Bronchial epithelial cell (primary cell): ENCODE results near the gene ARCN1. TPM values are rescaled to one million over a fixed set of nuclear protein-coding genes. Genes with fewer than 3 reads are reported as not detected.
"Not testable (repeated sequence)": the region's sequence is repeated elsewhere in the genome, so short reads cannot be mapped to it uniquely, and the experiment has no call there.

Experiments
- DNase-seq: peaks from one replicate; pipeline ENCODE4 v3.0.0-alpha.2; 2010; ENCODE audit warnings: low read depth
- FAIRE-seq: peaks from 2 replicates; lab custom pipeline; 2011; peaks lifted over from hg19 to GRCh38; lab: Jason Lieb, UNC
- H3K27me3 ChIP-seq: 2 replicates; pipeline ENCODE4 v1.5.1; 2011; ENCODE audit warnings: low read length; ENCODE audit not compliant: control insufficient read depth, insufficient read depth
- H3K36me3 ChIP-seq: 2 replicates; pipeline ENCODE4 v1.5.1; 2011; ENCODE audit warnings: low read length; ENCODE audit not compliant: control insufficient read depth, insufficient read depth
- H3K4me3 ChIP-seq: 2 replicates; pipeline ENCODE4 v1.5.1; 2011; ENCODE audit warnings: mild to moderate bottlenecking, low read depth, low read length, control low read depth
- total RNA-seq: library from RNA; depleted of rRNA; stranded (reverse); fragments of >200 nt; gene quantifications from 2 replicates; pipeline ENCODE4 v1.2.1, GENCODE V29; 2014
- TF ChIP-seq, protein P1 (sequence below): IDR thresholded peaks from 2 replicates; pipeline ENCODE4 v1.5.1; 2011; ENCODE audit warnings: mild to moderate bottlenecking, moderate library complexity, low read length, control low read depth, inconsistent platforms; ENCODE audit not compliant: insufficient read depth, severe bottlenecking

The ARCN1 gene
- total RNA-seq, 1 donor from 2014 or later = 79.2 TPM

DNA sequence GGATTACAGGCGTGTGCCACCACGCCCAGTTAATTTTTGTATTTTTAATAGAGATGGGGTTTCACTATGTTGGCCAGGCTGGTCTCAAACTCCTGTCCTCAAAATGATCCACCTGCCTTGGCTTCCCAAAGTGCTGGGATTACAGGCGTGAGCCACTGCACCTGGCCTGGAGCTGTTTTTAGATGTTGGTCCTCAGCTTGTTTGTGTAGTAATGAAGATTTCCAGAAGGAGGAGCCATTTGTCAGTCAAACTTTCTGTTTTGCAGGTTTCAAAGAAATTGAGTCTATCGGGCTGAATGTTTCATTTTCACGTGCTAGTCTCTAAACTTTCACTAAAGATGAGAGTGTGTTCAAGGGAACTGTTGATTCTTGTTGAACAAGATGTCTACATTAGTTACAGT lies 22.8 kb downstream of the ARCN1 start:
- not testable (repeated sequence) for H3K27me3 ChIP-seq, FAIRE-seq, H3K4me3 ChIP-seq
- TF ChIP-seq, protein P1, sequence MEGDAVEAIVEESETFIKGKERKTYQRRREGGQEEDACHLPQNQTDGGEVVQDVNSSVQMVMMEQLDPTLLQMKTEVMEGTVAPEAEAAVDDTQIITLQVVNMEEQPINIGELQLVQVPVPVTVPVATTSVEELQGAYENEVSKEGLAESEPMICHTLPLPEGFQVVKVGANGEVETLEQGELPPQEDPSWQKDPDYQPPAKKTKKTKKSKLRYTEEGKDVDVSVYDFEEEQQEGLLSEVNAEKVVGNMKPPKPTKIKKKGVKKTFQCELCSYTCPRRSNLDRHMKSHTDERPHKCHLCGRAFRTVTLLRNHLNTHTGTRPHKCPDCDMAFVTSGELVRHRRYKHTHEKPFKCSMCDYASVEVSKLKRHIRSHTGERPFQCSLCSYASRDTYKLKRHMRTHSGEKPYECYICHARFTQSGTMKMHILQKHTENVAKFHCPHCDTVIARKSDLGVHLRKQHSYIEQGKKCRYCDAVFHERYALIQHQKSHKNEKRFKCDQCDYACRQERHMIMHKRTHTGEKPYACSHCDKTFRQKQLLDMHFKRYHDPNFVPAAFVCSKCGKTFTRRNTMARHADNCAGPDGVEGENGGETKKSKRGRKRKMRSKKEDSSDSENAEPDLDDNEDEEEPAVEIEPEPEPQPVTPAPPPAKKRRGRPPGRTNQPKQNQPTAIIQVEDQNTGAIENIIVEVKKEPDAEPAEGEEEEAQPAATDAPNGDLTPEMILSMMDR = peak; percentile 33
- peak; percentile 58 for DNase-seq
- peaks cover 27% of the 10 kb centered on the region for H3K36me3 ChIP-seq

DNA sequence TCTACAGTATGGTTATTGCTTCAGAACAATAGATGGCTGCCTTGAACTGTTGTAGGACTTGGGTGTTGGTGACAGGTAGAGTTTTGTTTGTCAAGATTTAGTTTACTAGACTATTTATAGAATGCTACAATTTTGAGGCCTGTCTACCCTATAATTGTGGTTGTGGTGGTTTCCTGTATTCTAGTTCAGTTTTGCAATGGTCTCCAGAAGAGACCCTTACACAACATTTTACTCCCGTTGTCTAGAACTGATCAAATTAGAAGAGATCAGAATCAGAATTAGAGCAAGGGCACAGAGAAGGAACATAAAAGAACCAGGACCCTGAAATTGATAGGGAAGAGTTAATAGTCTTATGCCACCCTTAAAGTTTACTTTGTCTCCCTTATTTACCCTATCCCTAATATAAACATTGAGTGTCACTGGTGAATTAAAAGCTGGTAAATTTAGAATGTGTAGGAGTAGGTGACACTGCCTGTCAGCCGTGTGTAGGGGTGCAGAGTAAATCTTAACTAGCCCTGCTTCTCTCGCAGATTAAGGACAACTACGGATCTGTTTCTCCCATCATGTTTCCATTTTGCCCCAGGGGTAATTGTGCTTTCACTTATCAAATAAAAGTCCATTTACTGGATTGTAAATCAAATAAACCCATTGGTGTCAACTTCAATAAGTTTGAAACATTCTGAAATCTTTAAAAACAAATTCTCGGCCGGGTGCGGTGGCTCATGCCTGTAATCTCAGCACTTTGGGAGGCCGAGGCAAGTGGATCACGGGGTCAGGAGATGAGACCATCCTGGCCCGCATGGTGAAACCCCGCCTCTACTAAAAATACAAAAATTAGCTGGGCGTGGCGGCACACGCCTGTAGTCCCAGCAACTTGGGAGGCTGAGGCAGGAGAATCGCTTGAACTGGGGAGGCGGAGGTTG lies 24.3 kb downstream of the ARCN1 start:
- no peak for FAIRE-seq
- H3K36me3 ChIP-seq = peaks cover 30% of the 10 kb centered on the region
- no peak for DNase-seq
- TF ChIP-seq, protein P1 = no peak
- H3K27me3 ChIP-seq = no peaks in the 10 kb centered on the region
- no peak overlapping the region for H3K4me3 ChIP-seq

DNA sequence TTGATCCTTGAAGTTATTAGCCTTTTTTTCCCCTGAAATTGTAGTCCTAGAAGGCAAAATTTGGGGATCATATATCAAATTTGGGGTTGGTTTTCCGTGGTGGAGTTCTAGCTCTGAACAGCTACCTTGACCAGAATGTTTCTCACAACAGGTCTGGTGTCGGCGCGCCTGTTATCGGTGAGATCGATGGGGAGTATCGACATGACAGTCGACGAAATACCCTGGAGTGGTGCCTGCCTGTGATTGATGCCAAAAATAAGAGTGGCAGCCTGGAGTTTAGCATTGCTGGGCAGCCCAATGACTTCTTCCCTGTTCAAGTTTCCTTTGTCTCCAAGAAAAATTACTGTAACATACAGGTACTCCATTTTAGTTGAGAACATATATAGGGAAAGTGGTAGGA lies 25.3 kb downstream of the ARCN1 start:
- H3K36me3 ChIP-seq = peaks cover 26% of the 10 kb centered on the region
- no peak for FAIRE-seq
- no peaks in the 10 kb centered on the region for H3K27me3 ChIP-seq
- TF ChIP-seq, protein P1 = no peak
- H3K4me3 ChIP-seq = no peak overlapping the region
- DNase-seq = no peak

DNA sequence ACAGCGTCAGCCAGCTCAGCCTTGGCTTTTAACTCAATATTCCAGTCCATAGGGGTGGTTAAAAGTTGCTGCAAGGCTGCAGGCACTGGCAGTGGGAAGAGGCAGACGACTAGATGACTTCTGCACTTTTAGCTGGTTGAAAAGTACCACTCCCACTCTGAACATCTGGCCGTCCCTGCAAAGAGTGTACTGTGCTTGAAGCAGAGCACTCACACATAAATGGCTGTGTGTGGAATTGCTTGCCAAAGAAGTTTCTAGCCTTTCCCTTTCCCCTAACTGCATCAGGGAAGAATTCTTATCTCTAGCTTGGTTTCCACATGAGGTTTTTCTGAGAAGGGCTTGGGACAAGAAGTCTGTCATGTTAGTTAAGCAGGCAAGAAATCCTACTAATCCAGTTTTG lies 30.1 kb downstream of the ARCN1 start:
- TF ChIP-seq, protein P1 = no peak
- no peaks in the 10 kb centered on the region for H3K27me3 ChIP-seq
- peaks cover 10% of the 10 kb centered on the region for H3K36me3 ChIP-seq
- no peak for DNase-seq
- FAIRE-seq = no peak
- no peak overlapping the region for H3K4me3 ChIP-seq

DNA sequence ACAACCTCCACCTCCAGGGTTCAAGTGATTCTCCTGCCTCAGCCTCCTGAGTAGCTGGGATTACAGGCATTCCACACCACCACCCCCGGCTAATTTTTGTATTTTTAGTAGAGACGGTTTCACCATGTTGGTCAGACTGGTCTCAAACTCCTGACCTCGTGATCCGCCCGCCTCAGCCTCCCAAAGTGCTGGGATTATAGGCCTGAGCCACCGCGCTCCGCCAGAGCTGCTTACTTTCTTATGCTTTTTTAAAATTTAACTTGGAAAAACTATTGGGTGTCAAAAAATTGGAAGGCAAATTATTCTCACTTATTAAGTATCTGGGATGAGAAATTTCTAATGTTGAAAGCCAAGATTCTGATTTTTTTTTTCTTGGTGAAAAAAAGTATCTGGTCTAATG lies 31.5 kb downstream of the ARCN1 start:
- DNase-seq, H3K27me3 ChIP-seq, H3K4me3 ChIP-seq, H3K36me3 ChIP-seq, FAIRE-seq: not testable (repeated sequence)

DNA sequence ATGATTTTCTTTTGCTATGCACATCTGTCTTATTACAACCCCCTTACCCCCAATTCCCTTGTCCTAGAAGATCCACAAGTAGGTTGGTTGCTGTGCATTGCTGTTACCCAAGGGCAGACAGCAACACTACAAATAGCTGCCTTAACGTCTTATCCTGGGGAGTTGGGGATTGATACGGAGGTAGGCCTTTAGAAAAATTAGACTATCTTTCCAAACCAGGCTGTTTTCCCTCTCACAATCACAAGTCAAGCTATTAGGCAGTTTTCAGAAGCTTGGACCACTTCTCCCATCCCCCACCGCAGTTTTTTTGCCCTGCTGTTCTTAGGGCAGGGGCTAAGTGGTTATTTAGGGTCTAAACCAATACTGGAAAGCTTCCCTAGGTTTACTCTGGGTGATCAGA lies 32.4 kb downstream of the ARCN1 start:
- FAIRE-seq (no peak), DNase-seq (no peak)
- Histone ChIP-seq H3K27me3 (no peaks in the 10 kb centered on the region), H3K36me3 (peaks cover 6% of the 10 kb centered on the region), H3K4me3 (no peak overlapping the region)
- TF ChIP-seq, protein P1 = no peak
